ENCODE results near the gene ARHGEF2. TPM values are rescaled to one million over a fixed set of nuclear protein-coding genes. Genes with fewer than 3 reads are reported as not detected.

Gene ARHGEF2
- total and polyA plus RNA-seq, 2 of the 13 experiments (the other 11 are each of a cell fraction or from before 2014, with no cell fraction given) = 16.1 to 32.1 TPM

DNA sequence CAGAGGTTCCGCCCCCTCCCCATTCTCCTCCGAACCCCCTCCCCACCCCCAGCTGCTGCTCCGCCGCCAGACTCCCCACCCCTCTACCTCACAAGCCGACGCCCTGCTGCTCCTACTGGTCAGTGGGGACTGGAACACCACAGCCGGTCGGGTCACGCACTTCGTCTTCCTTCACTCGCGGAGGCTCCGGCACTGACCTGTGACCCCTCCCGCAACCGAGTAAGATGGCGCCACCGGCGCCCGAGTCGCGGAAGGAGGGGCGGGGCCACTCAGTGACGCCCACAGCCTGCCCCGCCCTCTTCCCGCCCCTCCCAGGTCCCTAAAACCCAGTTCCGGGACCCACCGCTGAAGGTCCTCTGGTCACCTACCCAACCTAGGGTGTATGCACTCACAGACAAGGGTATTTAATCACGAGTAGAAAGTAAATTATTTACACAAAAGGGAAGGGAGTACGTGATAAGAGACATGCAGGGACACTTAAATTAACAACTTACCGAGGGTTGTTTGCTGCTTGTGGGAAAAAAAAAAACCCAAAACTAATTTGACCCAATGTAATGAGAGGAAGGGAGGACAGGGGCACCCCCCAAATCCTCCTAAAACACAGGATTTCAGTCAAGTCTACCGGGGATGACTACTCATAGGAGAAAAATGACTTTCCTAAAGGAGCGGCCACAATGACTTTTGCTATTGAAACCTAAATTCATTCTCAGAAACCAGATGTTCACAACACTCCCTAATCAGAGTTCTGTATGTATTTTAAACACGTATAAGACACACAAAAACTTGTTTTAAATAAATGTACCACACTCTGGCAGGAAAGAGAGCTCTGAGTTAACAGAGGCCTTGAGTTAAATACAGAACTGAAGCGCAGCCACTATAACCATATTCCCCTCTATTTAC lies 66.9 kb downstream of the ARHGEF2 start, which contains the start of gene RIT1 (continued):
- TF ChIP-seq ZNF260 (CRISPR knock-in tag; IDR thresholded peaks at IDR 0.05; ENCODE audit: borderline replicate concordance, low read depth) (no peak), ETS1 (CRISPR knock-in tag; IDR thresholded peaks at IDR 0.05) (no peak), SP140L (CRISPR knock-in tag; IDR thresholded peaks at IDR 0.05; ENCODE audit: borderline replicate concordance) (no peak), ELF4 (CRISPR knock-in tag; IDR thresholded peaks at IDR 0.05; ENCODE audit: borderline replicate concordance) (no peak), TARDBP (CRISPR knock-in tag; IDR thresholded peaks at IDR 0.05) (no peak), ZBTB8A (CRISPR knock-in tag; IDR thresholded peaks at IDR 0.05; ENCODE audit: borderline replicate concordance, low read depth) (no peak), DDIT3 (CRISPR knock-in tag; IDR thresholded peaks at IDR 0.05) (no peak), MYPOP (CRISPR knock-in tag; IDR thresholded peaks at IDR 0.05) (no peak), KLF15 (CRISPR knock-in tag; IDR thresholded peaks at IDR 0.05; ENCODE audit: borderline replicate concordance) (no peak; the same call in 1 of the 2 replicates), ZNF362 (CRISPR knock-in tag; IDR thresholded peaks at IDR 0.05; ENCODE audit: borderline replicate concordance) (peak; percentile 58; the same call in 1 of the 2 replicates), ZKSCAN5 (CRISPR knock-in tag; IDR thresholded peaks at IDR 0.05) (no peak), ZBTB14 (CRISPR knock-in tag; IDR thresholded peaks at IDR 0.05) (no peak), ARHGAP35 (CRISPR knock-in tag; IDR thresholded peaks at IDR 0.05; ENCODE audit: borderline replicate concordance) (no peak), ZNF230 (CRISPR knock-in tag; IDR thresholded peaks at IDR 0.05) (no peak), NR2C2 (CRISPR knock-in tag; IDR thresholded peaks at IDR 0.05; ENCODE audit: borderline replicate concordance) (peak; percentile 90), GTF2F1 (IDR thresholded peaks at IDR 0.05; ENCODE audit: low read length) (no peak), ZNF207 (IDR thresholded peaks at IDR 0.05; ENCODE audit: borderline replicate concordance) (no peak)
- TF ChIP-seq, protein P1, sequence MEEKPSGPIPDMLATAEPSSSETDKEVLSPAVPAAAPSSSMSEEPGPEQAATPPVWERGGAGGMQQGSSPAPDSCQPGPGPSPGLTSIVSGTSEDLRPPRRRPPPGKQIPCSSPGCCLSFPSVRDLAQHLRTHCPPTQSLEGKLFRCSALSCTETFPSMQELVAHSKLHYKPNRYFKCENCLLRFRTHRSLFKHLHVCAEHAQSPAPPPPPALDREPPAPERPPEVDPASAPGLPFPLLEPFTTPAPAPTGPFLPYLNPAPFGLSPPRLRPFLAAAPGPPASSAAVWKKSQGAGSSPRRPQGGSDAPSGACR (CRISPR knock-in tag; IDR thresholded peaks at IDR 0.05) = no peak
- TF ChIP-seq, protein P2, sequence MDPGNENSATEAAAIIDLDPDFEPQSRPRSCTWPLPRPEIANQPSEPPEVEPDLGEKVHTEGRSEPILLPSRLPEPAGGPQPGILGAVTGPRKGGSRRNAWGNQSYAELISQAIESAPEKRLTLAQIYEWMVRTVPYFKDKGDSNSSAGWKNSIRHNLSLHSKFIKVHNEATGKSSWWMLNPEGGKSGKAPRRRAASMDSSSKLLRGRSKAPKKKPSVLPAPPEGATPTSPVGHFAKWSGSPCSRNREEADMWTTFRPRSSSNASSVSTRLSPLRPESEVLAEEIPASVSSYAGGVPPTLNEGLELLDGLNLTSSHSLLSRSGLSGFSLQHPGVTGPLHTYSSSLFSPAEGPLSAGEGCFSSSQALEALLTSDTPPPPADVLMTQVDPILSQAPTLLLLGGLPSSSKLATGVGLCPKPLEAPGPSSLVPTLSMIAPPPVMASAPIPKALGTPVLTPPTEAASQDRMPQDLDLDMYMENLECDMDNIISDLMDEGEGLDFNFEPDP (CRISPR knock-in tag; conservative IDR thresholded peaks at IDR 0.05) = no peak

All from HepG2 (cell line).